Measurements from ENCODE around the gene SCEL.
"Not testable (repeated sequence)": the region's sequence is repeated elsewhere in the genome, so short reads cannot be mapped to it uniquely, and the experiment has no call there.

Gene SCEL, protein sequence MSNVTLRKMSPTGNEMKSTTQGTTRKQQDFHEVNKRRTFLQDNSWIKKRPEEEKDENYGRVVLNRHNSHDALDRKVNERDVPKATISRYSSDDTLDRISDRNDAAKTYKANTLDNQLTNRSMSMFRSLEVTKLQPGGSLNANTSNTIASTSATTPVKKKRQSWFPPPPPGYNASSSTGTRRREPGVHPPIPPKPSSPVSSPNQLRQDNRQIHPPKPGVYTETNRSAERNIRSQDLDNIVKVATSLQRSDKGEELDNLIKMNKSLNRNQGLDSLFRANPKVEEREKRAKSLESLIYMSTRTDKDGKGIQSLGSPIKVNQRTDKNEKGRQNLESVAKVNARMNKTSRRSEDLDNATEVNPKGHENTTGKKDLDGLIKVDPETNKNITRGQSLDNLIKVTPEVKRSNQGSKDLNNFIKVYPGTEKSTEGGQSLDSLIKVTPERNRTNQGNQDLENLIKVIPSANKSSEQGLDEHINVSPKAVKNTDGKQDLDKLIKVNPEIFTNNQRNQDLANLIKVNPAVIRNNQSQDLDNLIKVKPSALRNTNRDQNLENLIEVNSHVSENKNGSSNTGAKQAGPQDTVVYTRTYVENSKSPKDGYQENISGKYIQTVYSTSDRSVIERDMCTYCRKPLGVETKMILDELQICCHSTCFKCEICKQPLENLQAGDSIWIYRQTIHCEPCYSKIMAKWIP

GRCh38 chr13:77535448-77535847 is at the start of gene SCEL:
TSS of gene SCEL (plus strand) at chr13:77535706. CDS start at chr13:77555876, 20,170 bp downstream.
- no peak for DNase-seq

DNA sequence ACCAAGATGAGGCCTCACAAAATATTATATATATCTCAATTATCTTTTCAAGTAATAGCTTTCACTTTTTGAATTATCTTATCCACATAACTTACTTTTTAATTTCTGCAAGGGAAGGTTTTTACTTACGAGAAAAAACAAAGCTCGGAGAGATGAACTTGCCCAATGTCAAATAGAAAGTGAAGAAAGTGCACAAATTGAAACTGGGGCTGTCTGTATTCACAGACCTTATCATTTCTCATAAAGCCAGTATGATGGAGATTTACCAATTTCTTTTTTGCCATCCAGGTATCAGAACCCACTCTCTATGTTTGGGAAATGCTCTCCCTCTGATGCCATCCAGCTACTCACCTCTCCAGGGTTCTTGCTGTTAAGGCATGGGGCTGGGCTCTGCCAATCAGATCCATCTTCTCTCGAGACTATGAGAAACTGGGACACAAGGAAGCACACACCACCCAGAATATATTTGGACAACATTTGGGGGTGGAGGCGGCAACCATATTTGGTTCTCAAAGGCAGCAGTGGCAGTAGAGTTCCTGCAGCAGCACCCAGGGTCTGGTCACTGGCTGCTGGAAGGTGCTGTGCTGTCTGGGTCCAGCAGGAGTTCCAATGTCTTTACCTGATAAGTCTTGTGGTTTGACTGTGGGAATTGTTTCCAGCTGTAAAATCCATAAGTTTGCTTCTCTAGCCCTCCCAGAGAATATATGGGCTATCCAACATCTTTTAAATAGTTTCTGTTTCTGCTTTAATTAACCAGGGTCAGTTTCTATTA is 45.8 kb upstream of the SCEL start:
- no peak for DNase-seq

DNA sequence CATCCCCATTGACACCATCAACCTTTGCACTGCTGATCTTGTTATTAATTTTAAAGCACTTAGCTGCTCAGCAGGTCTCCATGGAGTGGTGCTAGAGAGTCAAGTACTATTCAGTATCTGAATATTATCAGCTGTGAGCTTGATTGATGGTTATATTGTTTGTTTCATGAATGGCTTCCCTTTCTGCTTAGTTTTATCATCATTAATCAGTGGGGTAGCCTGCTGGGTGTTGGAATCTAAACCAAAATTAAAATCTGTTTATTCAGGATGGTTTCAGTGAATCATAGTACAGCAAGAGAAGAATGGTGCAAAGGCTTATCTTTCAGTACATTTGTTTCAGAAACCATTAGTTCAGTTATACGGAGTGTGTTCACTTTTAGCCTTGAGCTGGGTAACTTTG is 42.5 kb upstream of the SCEL start:
- peak; percentile 51 for DNase-seq

- no peak for DNase-seq
Measured at GRCh38 chr13:77494226-77494625, 41.3 kb upstream of the SCEL start.

- DNase-seq: no peak
Measured at GRCh38 chr13:77497350-77497749, 38.2 kb upstream of the SCEL start.

DNA sequence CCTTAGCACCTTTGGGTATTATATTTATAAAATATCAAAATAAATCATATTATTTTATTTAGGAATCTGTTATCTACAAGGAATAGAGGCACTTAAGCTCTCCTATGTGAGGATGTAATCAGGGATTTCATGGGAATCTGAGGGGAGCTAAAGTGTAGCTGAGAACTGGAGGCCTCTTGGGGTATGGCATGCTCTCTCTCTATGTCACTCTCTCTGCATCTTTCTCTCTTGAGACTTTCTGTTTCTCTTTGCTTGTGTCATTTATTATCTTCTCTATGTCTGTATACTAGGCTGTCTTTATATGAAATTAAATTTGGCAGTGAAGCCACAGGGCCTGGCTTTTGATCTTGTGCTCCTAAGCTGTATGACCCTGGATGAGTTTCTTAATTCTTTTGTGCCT is 37.7 kb upstream of the SCEL start:
- DNase-seq: no peak

GRCh38 chr13:77502104-77502720 is 33.3 kb upstream of the SCEL start:
- no peak for DNase-seq

- DNase-seq: no peak
Measured at GRCh38 chr13:77503398-77503797, 32.1 kb upstream of the SCEL start.

- DNase-seq: peak; percentile 43
Measured at GRCh38 chr13:77506874-77507273, 28.6 kb upstream of the SCEL start.

DNA sequence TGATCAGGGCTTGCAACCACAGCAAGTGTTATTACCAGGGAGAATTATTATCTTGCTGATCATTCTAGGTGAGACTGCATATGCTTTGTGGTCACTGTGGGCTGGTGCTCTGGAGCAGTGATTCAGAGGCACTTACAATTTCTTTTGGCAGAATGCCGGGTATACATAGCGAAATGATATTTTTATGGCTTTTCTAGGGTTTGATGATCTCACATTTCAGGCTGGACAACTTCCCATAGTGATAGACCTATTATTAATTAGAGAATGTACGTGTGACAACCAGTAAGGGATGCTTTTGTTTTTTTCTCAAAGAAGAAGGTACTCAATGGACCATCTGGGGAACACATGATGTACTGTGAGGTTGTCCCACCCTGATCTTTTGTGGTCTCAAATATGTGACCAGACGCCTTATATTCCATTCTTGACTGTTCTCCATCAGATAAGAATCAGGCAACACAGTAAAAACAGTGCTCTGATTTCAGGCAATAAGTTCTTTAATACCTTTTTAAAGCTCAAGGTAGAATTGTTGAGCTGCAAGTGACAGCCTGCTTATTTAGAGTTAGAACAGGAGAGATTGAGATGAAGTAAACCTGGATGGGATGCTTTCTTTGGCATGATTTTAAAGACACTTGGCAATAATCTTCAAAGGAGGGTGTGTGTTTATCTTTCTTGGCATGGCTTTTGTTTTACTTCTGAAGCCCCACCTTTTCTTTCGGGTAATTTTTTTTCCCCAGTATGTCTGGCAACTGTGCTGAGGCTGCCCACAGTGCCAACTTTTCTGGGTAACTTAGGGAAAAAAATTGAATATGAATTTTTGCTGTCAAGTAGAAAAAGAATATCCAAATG is 27.4 kb upstream of the SCEL start:
- DNase-seq: peak; percentile 7

GRCh38 chr13:77508959-77509620 is 26.4 kb upstream of the SCEL start:
- peak; percentile 2 for DNase-seq

GRCh38 chr13:77510156-77510555 is 25.4 kb upstream of the SCEL start:
- no peak for DNase-seq

DNA sequence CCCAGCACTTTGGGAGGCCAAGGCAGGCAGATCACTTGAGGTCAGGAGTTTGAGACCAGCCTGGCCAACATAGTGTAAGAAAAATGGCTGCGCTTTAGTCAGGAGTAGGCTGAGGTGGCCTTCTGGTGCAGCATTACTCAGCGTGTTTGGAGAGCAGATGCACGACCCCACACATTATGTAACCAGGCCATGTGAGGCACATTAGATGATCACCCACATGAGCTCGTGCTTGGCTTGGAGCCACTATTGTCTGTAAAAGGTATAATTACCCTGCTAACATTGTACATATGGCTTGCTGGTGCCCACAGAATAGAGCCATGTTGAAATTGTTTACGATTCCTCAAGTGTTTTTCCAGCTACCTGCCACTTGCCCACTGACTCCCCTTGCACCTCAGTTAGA is 24.0 kb upstream of the SCEL start:
- DNase-seq: no peak

GRCh38 chr13:77513719-77514335 is 21.7 kb upstream of the SCEL start:
- DNase-seq: peak; percentile 5

GRCh38 chr13:77514336-77514726 is 21.2 kb upstream of the SCEL start:
- DNase-seq: no peak

- DNase-seq: no peak
Measured at GRCh38 chr13:77515785-77516184, 19.7 kb upstream of the SCEL start.

- no peak for DNase-seq
Measured at GRCh38 chr13:77516342-77516789, 19.1 kb upstream of the SCEL start.

DNA sequence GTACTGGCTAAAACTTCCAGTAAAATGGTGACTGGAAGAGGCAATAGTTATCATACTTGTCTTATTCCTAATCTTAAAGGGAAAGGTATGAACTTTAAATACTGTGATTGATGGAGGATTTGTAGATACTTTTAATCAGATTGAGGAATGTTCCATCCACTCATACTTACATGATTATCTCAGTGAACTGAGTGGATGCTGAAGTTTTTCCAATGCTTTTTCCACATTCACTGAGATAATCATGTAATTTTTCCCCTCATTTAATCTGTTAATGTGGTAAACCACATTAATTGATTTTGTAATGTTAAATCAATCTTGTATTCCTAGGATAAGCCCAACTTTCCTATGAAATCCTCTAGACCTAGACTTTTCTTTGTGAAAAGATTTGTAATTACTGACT is 17.2 kb upstream of the SCEL start:
- no peak for DNase-seq

GRCh38 chr13:77519396-77519795 is 16.1 kb upstream of the SCEL start:
- DNase-seq: not testable (repeated sequence)

- no peak for DNase-seq
Measured at GRCh38 chr13:77519808-77520207, 15.7 kb upstream of the SCEL start.

GRCh38 chr13:77521194-77521593 is 14.3 kb upstream of the SCEL start:
- no peak for DNase-seq
